ENCODE results near the gene CYBA.

The CYBA gene

DNA sequence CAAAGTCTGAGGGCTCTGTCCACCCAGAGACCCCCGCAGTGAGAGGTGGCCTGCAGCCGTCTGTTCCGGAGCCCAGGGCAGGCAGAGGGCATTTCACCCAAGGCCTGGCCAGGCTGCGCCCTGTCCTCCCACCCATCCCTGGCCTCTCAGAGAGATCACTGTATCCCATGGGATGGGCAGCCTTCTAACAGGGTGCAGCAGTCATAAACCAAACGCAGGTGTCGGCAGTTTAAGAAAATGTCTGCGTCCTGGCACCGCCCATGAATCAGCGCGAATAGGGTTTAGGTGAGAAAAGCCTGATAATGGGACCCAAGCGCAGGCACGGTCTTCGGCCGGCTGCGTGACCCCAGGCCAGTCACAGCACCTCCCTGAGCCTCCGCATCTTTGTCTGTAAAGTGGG, 5.4 kb downstream of the CYBA start:
- no peak for DNase-seq (ENCODE audit: low spot score)

DNA sequence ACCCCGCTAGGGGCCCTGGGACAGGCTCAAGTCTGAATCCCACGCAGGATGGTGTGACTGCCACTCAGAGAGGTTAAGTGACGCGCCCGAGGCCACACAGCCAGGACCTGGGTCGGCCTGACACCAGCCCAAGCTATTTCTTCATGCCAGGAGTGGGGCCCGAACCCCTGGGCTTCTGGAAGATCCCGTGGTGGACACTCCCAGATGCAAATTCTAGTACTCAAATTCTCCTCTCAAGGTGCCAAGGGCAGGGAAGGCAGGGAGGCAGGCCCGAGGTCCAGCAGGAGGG, 7.3 kb downstream of the CYBA start:
- no peak for DNase-seq (ENCODE audit: low spot score)

DNA sequence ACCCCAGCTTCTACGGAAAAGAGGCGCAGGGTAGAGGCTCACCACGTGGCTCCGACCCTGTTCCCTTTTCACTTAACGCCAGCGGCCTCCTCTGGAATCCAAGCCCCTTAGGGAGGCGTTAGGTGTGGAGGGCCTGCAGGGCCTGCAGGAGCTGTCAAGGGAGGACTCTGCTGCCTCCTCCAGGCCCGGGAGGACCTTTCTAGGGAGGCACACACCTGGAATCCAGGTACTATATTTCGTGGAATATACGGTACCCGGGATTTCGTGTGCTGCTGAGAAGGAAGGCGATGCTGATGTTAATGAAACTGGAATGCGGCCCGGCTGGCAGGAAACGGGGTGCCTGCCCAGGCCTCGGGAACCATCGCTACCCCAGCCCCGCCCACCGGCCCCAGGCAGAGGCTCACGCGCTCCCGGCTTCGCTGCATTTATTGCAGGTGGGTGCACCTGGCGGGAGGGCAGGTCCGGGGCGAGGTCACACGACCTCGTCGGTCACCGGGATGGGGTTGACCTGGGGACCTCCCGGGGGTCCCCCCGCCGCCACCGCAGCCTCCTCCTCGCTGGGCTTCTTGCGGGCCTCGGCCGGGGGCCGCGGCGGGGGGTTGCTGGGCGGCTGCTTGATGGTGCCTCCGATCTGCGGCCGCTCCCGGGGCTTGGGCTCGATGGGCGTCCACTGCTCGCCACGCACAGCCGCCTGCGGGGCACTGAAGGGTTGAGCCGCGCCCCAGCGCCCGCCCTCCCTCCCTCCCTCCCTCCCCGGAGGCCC, 7.8 kb downstream of the CYBA start:
- no peak for DNase-seq (ENCODE audit: low spot score)

DNA sequence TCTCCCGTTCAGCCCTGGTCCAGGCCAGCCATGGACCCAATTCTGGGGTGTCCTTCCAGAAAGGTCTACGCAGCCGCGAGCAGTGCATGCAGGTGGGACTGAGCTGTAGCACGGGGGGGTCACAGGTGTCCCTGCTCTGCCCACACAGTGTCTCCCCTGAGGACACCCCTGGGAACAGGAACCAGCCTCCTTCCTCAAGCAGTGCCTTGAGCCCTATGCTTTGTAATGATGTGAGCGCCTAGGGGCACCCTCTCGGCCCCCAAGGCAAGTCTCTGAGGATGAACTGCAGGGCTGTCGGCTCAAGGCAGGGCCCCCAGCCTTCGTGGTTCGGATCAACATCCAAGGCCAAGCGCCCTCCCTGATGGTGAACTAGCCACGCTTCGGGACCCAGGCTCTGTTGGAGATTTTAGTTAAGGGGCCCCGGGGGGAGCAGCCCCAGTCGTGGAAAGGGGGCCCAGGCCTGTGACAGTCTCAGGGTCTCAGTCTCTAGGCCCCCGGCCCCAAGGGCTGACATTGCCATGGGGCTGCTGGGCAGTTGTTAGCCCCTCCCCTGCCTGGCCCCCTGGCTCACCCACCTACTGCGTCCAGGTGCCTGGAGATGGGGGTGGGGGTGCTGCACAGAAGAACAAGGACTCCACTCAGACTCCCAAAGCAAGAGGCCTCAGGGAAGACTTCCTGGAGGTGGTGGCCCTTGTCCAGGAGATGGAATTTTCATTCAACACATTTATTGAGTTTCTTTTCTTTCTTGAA, 10.2 kb downstream of the CYBA start:
- no peak for DNase-seq (ENCODE audit: low spot score)

DNA sequence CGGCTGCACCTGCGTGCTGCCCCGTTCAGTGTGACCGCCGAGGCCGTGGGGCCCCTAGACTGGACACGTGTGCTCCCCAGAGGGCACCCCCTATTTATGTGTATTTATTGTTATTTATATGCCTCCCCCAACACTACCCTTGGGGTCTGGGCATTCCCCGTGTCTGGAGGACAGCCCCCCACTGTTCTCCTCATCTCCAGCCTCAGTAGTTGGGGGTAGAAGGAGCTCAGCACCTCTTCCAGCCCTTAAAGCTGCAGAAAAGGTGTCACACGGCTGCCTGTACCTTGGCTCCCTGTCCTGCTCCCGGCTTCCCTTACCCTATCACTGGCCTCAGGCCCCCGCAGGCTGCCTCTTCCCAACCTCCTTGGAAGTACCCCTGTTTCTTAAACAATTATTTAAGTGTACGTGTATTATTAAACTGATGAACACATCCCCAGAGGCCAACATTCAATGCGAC, 10.8 kb downstream of the CYBA start:
- DNase-seq (ENCODE audit: low spot score) = no peak

DNA sequence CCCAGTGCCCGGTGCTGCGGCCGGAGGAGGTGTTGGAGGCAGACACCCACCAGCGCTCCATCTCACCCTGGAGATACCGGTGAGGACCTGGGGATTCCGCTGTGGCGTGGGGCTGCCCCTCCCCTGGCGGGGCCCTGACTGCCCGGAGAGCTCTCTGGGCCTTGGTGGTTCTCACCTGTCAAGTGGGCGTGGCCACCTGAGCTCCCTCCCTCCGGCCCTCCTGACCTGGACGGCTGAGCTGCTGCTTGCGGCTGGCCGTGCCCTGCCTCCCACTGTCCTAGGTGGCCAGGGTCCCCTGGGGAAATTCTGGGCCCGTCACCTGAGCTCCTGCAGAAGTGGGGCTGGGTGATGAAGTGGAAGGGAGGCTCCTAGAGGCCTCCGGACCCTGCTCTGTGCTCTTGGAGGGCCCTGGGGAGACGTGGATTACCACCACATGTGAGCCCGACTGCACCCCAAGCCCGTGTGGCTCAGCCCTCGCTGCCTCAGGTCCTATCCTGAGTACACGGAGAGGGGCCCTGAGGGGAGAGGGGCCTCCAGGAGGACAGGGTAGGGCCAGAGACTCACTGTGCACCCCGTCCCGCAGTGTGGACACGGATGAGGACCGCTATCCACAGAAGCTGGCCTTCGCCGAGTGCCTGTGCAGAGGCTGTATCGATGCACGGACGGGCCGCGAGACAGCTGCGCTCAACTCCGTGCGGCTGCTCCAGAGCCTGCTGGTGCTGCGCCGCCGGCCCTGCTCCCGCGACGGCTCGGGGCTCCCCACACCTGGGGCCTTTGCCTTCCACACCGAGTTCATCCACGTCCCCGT, 11.4 kb downstream of the CYBA start:
- DNase-seq (ENCODE audit: low spot score) = no peak

DNA sequence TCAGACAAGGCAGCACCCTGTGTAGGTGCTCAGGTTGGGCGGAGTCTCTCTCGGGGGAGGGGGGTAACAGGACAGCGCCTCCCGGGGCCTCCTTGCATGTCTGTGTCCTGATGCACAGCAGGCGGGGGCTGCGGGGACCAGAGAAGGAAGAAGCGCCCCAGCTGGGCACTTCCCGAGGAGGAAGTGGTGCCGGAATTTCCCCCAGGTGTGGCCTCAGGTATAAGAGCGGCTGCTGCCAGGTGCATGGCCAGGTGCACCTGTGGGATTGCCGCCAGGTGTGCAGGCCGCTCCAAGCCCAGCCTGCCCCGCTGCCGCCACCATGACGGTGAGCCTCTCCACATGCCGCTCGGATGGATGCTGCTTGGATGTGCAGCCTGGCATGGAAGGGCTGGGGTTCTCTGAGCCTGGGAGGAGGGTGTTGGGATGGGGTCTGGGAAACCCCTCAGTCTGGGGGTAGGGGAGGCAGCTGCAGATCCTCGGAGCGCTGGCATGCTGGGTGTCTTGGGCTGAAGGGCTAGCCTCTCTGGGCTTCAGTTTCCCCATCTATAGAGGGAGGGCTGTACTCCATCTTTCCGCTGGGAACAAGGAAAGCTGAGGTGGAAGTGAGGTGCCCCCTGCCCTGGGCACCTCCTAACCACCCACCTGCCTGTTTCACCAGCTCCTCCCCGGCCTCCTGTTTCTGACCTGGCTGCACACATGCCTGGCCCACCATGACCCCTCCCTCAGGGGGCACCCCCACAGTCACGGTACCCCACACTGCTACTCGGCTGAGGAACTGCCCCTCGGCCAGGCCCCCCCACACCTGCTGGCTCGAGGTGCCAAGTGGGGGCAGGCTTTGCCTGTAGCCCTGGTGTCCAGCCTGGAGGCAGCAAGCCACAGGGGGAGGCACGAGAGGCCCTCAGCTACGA, 12.3 kb downstream of the CYBA start, which contains the start of gene IL17C:
TSS of gene IL17C (plus strand) at position 250 of the 908 bp plus-strand sequence. CDS start at position 320, 70 bp downstream.
- DNase-seq (ENCODE audit: low spot score) = no peak

DNA sequence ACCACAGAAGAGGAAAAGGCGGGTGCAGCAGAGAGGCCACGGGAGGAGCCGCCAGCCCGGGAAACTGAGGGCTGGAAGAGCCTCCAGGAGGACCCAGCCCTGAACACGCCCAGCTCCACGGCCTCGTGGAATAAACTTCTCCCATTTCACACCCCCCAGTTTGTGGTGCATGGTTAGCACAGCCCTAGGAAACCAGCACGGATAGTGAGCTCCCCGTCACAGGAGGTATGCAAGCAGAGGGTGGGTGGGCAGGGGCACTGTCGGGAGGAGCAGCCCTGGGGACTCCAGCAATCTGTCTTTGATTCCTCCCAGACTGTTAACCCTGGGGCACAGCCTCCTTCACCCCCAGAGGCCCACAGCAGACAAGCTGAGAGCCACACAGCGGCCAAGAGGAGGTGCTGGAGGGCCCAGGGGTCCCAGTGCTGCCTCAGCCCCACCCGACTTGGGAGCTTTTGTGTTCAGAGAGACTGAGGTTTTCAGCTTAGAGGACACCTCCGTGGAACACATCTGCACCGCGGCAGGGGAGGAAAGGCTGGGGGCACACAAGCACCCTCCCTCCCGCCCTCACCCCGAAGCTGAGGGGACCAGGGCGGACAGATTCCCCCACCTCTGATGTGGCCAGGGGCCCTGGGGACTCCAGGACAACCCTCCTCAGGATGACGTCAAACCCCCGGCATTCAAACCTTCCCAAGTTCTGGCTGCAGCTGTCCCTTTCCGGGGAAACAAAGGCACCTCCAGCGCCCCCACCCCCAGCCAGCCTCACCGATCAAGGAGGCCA, 14.2 kb downstream of the CYBA start:
- no peak for DNase-seq (ENCODE audit: low spot score)

DNA sequence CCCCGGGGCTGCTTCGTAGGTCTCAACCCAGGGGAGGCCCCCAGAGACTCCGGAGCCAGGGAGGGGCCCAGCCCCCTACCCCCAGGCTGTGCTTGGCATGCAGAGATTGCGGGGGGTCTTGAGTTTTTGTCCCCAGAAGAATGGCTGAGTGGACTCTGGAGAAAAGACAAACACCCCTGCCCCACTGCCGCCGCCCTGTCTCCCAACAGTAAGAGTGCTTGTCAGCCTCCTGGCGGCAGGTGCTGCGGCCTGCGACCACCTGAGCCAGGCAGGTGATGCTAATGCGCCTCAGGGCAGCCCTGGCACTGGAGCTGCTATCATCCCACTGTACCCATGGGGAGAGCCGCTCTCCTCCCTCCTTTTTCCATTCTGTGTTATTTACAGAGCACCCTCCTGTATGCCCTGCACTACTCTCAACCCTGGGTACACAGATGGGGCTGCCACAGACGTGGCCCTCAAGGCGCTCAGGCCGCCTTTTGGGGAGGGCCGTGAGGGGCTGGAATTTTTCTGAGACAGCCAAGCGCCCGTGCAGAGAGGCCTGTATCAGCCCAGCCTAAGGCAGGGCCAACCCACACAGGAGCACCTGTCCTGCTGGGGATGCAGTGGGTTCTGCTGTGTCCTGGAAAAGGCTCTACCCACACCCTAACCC, 15.1 kb downstream of the CYBA start:
- DNase-seq (ENCODE audit: low spot score) = no peak

DNA sequence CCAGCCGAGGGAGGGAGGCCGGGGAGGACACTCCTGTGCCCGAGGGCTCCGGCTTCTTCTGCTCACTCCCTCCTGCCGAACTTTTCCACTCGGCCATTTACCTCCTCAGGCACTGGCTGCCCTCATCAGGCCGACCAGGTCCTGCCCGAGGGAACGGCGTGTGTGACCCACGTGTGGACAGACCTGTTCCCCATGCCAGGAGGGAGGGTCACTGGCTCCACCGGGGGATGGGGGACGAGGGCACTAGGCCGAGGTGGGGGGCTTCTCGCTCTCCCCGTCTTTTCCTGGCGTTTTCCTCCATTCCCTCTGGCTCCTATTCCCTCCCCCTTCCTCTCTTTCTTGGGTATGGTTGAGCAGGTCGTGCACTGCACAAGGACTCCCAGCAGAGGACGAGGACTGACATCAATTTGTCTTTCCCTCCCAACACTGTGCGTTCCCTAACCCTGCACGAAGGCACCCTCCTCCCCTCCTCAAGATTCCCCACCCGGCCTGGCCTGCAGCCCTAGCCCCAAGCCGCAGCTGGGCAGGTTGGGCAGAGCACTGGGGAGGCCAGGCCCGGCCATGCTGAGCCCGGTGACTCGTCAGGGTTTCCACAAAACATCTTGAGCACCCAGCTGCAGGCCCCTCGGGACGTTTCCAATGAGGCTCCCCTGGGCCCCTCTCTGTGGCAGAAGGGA, 15.7 kb downstream of the CYBA start:
- DNase-seq (ENCODE audit: low spot score) = no peak

DNA sequence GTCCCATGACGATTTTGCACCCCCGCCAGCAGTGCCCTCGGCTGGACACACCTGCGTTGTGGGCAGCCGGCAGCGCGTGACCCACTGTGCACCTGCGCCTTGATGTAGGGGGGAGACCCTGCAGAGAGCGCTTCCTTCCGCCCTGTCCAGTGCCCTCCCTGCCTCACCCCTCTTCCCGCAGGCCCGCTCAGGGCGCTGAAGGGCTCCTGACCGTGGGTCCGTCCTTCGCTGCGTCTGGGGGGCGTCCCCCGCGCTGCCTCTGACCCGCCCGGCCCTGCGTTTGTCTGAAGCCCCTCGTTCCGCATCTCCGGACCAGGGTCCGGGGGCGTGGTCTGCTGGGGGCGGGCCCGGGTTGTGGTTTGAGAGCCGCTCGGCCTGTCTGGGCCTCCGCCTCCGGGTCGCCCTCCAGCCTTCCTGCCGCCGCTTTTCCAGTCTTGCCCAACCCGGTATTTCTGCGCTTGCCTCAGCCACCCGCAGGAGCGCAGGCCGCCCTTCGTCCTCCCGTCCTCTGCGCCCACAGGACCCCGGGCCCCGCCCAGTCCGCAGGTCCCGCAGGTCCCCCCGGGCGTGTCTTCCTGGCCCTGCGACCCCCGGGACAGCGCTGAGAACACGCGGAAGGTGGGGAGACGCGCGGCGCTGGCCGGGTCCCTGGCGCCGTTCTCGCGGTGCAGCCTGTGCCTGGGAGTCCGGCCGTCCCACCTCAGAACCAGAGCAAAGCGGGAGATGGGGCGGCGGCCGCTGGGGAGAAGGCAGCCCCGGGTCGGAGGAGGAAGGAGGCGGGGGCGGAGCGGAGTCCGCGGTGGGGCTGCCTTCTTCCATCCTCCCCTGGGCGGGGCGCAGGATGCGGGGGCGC, 16.5 kb downstream of the CYBA start:
- no peak for DNase-seq (ENCODE audit: low spot score)

DNA sequence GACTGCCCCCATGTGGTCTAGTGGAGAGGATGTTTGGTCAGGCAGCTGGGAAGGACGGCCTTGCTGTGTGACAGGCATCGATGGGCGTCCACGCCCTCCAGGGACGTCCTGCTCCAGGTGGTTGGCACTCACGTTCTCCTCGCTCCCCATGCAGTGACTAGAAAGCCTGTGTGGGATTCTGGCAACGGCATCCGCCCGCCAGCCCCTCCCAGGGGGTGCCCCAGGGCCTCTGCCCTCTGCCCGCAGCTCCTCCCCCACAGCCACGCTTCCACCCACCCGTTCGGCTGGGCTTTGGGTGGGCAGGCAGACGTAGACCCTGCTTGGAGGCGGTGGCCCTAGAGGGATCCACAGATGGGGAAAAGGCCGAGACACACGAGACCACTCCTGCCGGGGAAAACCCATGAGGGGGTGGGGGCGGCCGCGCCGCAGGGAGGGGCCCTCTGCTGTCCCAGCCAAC, 17.1 kb downstream of the CYBA start:
- DNase-seq (ENCODE audit: low spot score) = no peak

DNA sequence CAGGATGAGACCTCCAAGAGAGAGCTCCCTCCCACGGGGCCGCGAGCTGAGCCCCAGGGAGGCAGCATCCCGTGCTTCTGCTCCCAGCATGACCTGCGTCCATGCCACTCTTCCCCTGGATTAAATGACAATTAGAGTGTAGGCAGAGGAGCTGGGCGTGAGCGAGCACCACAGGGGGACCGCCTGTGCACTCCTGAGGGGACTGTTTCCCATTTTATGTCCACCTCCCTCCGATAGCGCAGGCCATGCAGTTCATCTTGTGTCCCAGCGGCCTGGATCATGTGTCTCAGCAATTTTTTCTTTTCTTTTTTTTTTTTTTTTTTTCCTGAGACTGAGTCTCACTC, 18.3 kb downstream of the CYBA start:
- no peak for DNase-seq (ENCODE audit: low spot score)

DNA sequence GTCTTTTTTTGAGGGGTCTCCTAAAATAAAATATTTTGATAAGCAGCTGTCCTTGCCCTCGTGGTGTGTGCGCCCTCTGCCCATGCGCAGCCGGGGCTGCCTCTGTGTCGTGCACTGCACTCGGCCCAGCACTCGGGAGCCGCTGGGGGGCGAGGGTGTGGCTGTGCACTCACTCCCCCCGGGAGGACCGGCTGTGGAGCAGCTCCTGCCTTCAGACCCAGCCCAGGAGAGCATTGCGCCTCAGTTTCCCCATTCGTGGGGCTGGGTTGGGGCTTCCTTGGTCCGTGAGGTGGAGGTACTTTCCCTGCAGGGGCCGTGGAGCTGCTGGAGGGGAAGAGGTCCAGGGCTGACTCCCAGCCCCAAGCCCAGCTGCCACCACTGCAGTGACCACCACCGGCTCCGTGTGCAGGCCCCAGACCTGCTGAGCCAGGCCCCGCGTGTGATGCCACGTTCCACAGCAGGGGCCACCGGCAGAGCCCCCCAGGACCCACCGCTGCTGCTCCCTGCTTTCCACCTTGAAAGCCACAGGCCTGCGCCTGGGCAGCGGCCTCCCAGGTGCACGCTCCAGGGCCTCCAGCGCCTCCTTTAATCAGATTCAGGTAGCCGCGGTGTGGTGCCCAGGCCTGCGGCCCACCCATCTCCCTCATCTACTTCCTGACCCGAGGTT, 18.8 kb downstream of the CYBA start:
- no peak for DNase-seq (ENCODE audit: low spot score)

DNA sequence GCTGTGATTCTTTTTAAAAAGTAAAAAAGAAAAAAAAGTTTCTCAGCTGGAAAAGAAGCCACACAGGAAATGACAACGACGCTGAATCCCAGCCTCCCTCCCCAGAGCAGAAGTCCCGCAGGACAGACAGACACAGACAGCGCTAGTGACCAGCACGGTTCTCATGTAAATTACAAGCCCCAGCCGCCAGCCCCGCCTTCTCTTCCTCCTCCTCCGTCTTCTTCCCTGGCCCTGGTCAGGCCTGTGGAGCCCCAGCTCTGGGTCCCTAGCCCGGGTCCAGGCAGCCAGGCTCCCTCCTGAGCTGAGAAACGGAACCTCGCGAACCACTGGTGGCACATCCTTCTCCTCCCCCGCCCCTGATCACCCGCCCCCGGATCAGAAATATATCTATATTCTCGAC, 19.5 kb downstream of the CYBA start:
- DNase-seq (ENCODE audit: low spot score) = no peak

DNA sequence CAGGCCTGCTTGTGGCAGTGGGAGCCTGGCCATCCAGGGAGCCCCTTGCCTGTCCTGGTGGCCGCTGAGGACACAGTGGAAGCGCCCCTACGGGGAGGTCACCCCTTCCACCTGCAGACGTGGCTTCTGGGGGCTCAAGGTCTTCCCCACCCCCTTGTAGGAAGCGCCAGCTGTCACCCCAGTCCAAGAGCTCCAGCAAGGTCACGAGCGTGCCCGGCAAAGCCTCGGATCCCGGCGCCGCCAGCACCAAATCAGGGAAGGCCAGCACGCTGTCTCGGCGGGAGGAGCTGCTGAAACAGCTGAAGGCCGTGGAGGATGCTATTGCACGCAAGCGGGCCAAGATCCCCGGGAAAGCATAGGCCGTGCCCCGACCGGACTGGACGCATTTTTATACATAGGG, 19.9 kb downstream of the CYBA start:
- DNase-seq (ENCODE audit: low spot score) = no peak

DNA sequence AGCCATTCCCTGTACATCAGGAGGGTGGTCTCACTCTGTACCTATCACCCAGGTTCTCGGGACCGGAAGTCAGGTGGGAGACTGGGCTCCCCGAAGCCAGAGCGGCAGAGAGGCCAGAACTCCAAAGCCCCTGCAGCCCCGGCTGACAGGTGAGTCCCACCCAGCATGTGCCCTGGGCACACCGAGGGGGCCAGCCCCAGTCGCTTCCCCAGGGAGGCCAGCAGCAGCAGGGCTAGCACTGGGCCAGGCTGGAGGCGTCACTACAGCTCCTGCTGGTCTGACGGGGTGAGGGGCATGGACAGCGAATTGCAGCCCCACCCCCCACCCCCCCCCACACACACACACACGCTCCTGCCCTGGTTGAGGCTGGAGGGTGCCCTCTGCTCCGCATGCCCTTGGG, 20.4 kb downstream of the CYBA start:
- DNase-seq (ENCODE audit: low spot score) = no peak

DNA sequence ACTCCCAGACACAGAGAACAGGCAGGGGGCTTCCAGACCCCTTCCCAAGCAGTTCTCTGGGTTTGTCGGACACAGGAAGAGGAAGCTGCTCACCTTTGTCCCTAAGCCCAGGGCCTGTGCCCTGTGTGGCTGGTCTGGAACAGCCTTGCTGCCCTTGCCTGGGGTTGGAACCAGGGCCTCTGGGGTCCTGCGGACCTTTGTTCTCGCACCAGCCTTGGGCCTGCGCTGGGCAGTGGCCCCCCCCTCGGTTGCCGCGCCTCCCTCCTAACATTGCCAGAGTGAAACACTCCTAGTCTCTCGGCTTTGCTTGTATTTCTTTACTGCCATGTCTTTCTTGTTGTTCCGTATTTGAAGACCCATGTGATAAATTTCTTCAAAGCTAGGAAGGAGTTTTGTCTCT, 21.0 kb downstream of the CYBA start:
- DNase-seq (ENCODE audit: low spot score) = no peak
